Suprapubic skin (tissue), 4 donors: ENCODE results near the gene OSGIN1. TPM values are rescaled to one million over a fixed set of nuclear protein-coding genes. Genes with fewer than 3 reads are reported as not detected.

ENCODE experiments used
- DNase-seq, 2 donors: peaks; one replicate each; pipeline ENCODE4 v3.0.0-alpha.2; 2019; ENCODE audit warnings: low spot score in 2 of 2
- H3K27ac ChIP-seq: fragments of 200-600 bp; sonication (generic); one replicate; pipeline ENCODE4 v1.5.1; 2019
- H3K27me3 ChIP-seq: fragments of 200-600 bp; sonication (generic); one replicate; pipeline ENCODE4 v1.5.1; 2019
- H3K36me3 ChIP-seq: fragments of 200-600 bp; sonication (generic); one replicate; pipeline ENCODE4 v1.5.1; 2019
- H3K4me1 ChIP-seq: fragments of 200-600 bp; sonication (generic); one replicate; pipeline ENCODE4 v1.5.1; 2019
- H3K4me3 ChIP-seq: fragments of 200-600 bp; sonication (generic); one replicate; pipeline ENCODE4 v1.5.1; 2019; ENCODE audit warnings: mild to moderate bottlenecking
- H3K9me3 ChIP-seq: fragments of 200-600 bp; sonication (generic); one replicate; pipeline ENCODE4 v1.5.1; 2019
- CTCF ChIP-seq, 2 donors: fragments of 200-600 bp in 1 of 2; fragments of 450-650 bp in 1 of 2; sonication (generic) in 1 of 2; IDR thresholded peaks; one replicate each; pipeline ENCODE4 v1.5.1; 2016 to 2019; ENCODE audit warnings: antibody characterized with exemption in 2 of 2, mild to moderate bottlenecking in 1 of 2, moderate library complexity in 1 of 2
- EP300 ChIP-seq: sonication (generic); formaldehyde crosslinking; IDR thresholded peaks from one replicate; pipeline ENCODE4 v1.6.1; 2017; ENCODE audit warnings: antibody characterized with exemption
- POLR2A ChIP-seq, 2 donors: fragments of 450-650 bp; IDR thresholded peaks; one replicate each; pipeline ENCODE4 v1.6.1; 2017; ENCODE audit warnings: antibody characterized with exemption in 2 of 2, mild to moderate bottlenecking in 2 of 2, moderate library complexity in 2 of 2
- POLR2AphosphoS5 ChIP-seq, 3 donors: sonication (generic); formaldehyde crosslinking; IDR thresholded peaks; one replicate each; pipeline ENCODE4 v1.6.1; 2017; ENCODE audit warnings: antibody characterized with exemption in 3 of 3
- WGBS: methylation state at CpG from one replicate; pipeline ENCODE4 v1.1.5; 2018; 5-methylcytosine and 5-hydroxymethylcytosine counted together
- total RNA-seq, 4 donors: library from RNA; depleted of rRNA; stranded (reverse); fragments of >200 nt; gene quantifications; one replicate each; pipeline ENCODE4 v1.1.0, GENCODE V29; 2016

OSGIN1 gene
- total RNA-seq, 4 donors from 2014 or later, result 1.0 to 2.2 (median 1.5) TPM

DNA sequence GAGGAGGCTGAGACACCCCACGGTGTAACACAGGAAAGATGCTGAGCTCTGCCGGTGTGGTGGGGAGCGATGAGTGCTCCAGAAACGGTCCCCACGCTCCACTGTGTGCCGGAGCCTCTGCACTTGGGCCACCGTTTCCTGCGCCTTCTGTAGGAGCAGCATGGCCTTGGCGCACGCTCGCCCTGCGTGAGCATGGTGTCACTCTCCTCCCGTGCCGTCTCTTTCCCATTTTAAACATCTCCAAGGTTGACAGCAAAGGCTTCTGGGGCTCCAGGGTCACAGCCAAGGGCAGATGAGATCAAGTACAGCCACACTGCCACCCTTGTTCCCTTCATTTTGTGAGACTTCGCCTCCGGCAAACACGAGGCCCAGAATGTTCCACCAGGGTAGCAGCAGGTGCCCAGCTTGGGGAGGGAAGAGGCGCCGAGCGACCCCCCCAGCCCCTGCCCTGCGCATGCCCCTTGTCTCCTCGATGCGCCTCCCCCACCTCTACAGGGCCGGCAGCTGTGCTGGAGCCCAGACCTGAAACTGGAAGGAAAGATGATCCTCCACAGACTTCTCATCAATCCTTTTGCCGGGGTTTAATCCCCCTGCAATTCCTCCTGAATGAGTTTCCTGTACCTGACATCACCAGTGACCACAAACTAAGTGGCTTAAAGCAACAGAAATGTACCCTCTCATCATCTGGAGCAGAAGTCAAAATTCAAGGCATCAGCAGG, 19.9 kb upstream of the OSGIN1 start:
- Histone ChIP-seq H3K27me3 (no peaks in the 10 kb centered on the region), H3K36me3 (no peaks in the 10 kb centered on the region), H3K4me3 (no peak overlapping the region), H3K27ac (no peak overlapping the region), H3K9me3 (no peaks in the 10 kb centered on the region), H3K4me1 (no peaks in the 10 kb centered on the region)
- TF ChIP-seq CTCF (IDR thresholded peaks at IDR 0.05), result no peak
- no peak for TF ChIP-seq POLR2AphosphoS5 (IDR thresholded peaks at IDR 0.05)
- TF ChIP-seq EP300, result no peak
- no peak for TF ChIP-seq POLR2A (IDR thresholded peaks at IDR 0.05)
- 87% methylated on average over 24 of the region's 25 CpGs for WGBS
- DNase-seq, result no peak

- Histone ChIP-seq H3K9me3 (no peaks in the 10 kb centered on the region), H3K27me3 (no peaks in the 10 kb centered on the region), H3K36me3 (no peaks in the 10 kb centered on the region), H3K4me3 (no peak overlapping the region), H3K4me1 (no peaks in the 10 kb centered on the region), H3K27ac (no peak overlapping the region)
- WGBS, result 78% methylated on average over 28 of the region's 28 CpGs
- DNase-seq, result no peak
- TF ChIP-seq POLR2A (IDR thresholded peaks at IDR 0.05) (no peak), EP300 (no peak), CTCF (IDR thresholded peaks at IDR 0.05) (no peak), POLR2AphosphoS5 (IDR thresholded peaks at IDR 0.05) (no peak)
Observed at GRCh38 chr16:83933885-83934683, 19.0 kb upstream of the OSGIN1 start.

- no peaks in the 10 kb centered on the region for H3K4me1 ChIP-seq
- no peaks in the 10 kb centered on the region for H3K36me3 ChIP-seq
- no peak for TF ChIP-seq EP300
- no peak for TF ChIP-seq CTCF (IDR thresholded peaks at IDR 0.05)
- no peak for TF ChIP-seq POLR2A (IDR thresholded peaks at IDR 0.05)
- no peak for TF ChIP-seq POLR2AphosphoS5 (IDR thresholded peaks at IDR 0.05)
- no peaks in the 10 kb centered on the region for H3K27me3 ChIP-seq
- DNase-seq, result no peak
- H3K9me3 ChIP-seq, result no peaks in the 10 kb centered on the region
- no peak overlapping the region for H3K4me3 ChIP-seq
- H3K27ac ChIP-seq, result no peak overlapping the region
- WGBS, result 70% methylated on average over 8 of the region's 12 CpGs
Observed at GRCh38 chr16:83934684-83934977, 18.4 kb upstream of the OSGIN1 start.

GRCh38 chr16:83935005-83935857, 17.8 kb upstream of the OSGIN1 start:
- no peaks in the 10 kb centered on the region for H3K9me3 ChIP-seq
- TF ChIP-seq POLR2AphosphoS5 (IDR thresholded peaks at IDR 0.05) (no peak), POLR2A (IDR thresholded peaks at IDR 0.05) (no peak), CTCF (IDR thresholded peaks at IDR 0.05) (no peak)
- DNase-seq, result no peak
- H3K4me3 ChIP-seq, result no peak overlapping the region
- H3K4me1 ChIP-seq, result no peaks in the 10 kb centered on the region
- H3K36me3 ChIP-seq, result no peaks in the 10 kb centered on the region
- H3K27ac ChIP-seq, result no peak overlapping the region
- WGBS, result 72% methylated on average over 30 of the region's 30 CpGs
- no peaks in the 10 kb centered on the region for H3K27me3 ChIP-seq

DNA sequence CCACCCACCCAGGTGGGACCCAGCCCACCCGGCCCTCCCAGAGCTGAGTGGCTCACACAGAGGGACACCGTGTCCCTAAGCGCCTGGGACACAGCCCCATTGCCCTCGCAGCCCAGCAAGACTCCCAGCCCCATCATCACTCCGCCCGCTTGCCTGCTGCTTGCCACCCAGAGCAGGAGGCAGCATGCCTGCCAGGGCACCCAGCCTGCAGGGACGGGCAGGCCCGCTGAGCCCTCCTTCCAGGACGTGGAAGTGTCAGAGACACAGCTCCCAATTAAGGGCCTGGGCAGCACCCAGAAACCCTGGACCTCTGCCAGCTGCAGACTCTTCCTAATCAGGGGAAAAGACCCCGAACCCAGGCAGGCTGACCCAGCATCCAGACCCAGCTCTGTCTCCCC, 17.2 kb upstream of the OSGIN1 start:
- TF ChIP-seq POLR2A (IDR thresholded peaks at IDR 0.05) (no peak), EP300 (no peak), POLR2AphosphoS5 (IDR thresholded peaks at IDR 0.05) (no peak), CTCF (IDR thresholded peaks at IDR 0.05) (no peak)
- no peaks in the 10 kb centered on the region for H3K27me3 ChIP-seq
- no peaks in the 10 kb centered on the region for H3K4me1 ChIP-seq
- H3K27ac ChIP-seq, result no peak overlapping the region
- 52% methylated on average over 2 of the region's 10 CpGs for WGBS
- DNase-seq, result no peak
- no peaks in the 10 kb centered on the region for H3K36me3 ChIP-seq
- H3K9me3 ChIP-seq, result no peaks in the 10 kb centered on the region
- H3K4me3 ChIP-seq, result no peak overlapping the region
